Activated CD8-positive, alpha-beta T cell treated with anti-CD3 and anti-CD28 coated beads for 36 hours (primary cell): ENCODE data around the gene B4GALNT3. TPM values are rescaled to one million over a fixed set of nuclear protein-coding genes. Genes with fewer than 3 reads are reported as not detected.

Experiments
- ATAC-seq: fragments of 200-7000 bp; cut with Tn5 transposase; one replicate; pipeline ENCODE4 v1.10.0; 2021; ENCODE audit warnings: mild to moderate bottlenecking, moderate library complexity
- CTCF ChIA-PET: fragments of 350-600 bp; sonication (Branson Sonifier 250); formaldehyde crosslinking; loops from one replicate; lab custom pipeline; 2021; ENCODE audit warnings: antibody characterized with exemption; lab: Charles Lee
- POLR2A ChIA-PET: fragments of 350-600 bp; sonication (Branson Sonifier 250); formaldehyde crosslinking; loops from one replicate; lab custom pipeline; 2021; ENCODE audit warnings: antibody characterized with exemption; lab: Charles Lee
- DNase-seq: peaks from one replicate; pipeline ENCODE4 v3.0.0-alpha.2; 2020
- H3K27ac Mint-ChIP-seq: one replicate; pipeline ENCODE4 v1.8.0; 2021; ENCODE audit warnings: mild to moderate bottlenecking, mixed read lengths
- H3K27me3 Mint-ChIP-seq: one replicate; pipeline ENCODE4 v1.8.0; 2021; ENCODE audit warnings: mixed read lengths
- H3K36me3 Mint-ChIP-seq: one replicate; pipeline ENCODE4 v1.8.0; 2021; ENCODE audit warnings: low read depth, mixed read lengths
- H3K4me1 Mint-ChIP-seq: one replicate; pipeline ENCODE4 v1.8.0; 2021; ENCODE audit warnings: low read depth, mixed read lengths
- H3K4me3 Mint-ChIP-seq: one replicate; pipeline ENCODE4 v1.8.0; 2021; ENCODE audit warnings: mild to moderate bottlenecking, moderate library complexity, mixed read lengths
- H3K9me3 Mint-ChIP-seq: one replicate; pipeline ENCODE4 v1.8.0; 2021; ENCODE audit warnings: mixed read lengths
- intact Hi-C: fragments of 100-400 bp; cut with micrococcal nuclease; formaldehyde crosslinking; loops from one replicate; pipeline ENCODE4 v1.10.0; 2022
- total RNA-seq, 2 experiments: library from RNA; stranded (reverse); gene quantifications; one replicate each; pipeline ENCODE4 v1.2.3, GENCODE V29; 2021
- TF ChIP-seq, protein P1 (sequence below): fragments of 200-600 bp; IDR thresholded peaks from one replicate; pipeline ENCODE4 v1.8.0; 2022; ENCODE audit warnings: antibody characterized with exemption, mild to moderate bottlenecking

The B4GALNT3 gene
- total RNA-seq, 2 experiments from 2014 or later: 2.8 to 3.4 TPM

- no peaks in the 10 kb centered on the region for H3K36me3 Mint-ChIP-seq
- ChIA-PET POLR2A (no interaction called here), CTCF (interaction anchor here (0.9 to 4.5 kb wide), 6 partner anchors 7 to 87 kb away, joined by 3 to 31 read pairs (median 4); no protein-coding TSS in a partner anchor)
- H3K27ac Mint-ChIP-seq: peak overlapping the region; percentile 44
- peaks cover 16% of the 10 kb centered on the region for H3K4me1 Mint-ChIP-seq
- peak overlapping the region; percentile 64 for H3K4me3 Mint-ChIP-seq
- DNase-seq (peak; percentile 57), ATAC-seq (peak; percentile 77)
- TF ChIP-seq, protein P1, sequence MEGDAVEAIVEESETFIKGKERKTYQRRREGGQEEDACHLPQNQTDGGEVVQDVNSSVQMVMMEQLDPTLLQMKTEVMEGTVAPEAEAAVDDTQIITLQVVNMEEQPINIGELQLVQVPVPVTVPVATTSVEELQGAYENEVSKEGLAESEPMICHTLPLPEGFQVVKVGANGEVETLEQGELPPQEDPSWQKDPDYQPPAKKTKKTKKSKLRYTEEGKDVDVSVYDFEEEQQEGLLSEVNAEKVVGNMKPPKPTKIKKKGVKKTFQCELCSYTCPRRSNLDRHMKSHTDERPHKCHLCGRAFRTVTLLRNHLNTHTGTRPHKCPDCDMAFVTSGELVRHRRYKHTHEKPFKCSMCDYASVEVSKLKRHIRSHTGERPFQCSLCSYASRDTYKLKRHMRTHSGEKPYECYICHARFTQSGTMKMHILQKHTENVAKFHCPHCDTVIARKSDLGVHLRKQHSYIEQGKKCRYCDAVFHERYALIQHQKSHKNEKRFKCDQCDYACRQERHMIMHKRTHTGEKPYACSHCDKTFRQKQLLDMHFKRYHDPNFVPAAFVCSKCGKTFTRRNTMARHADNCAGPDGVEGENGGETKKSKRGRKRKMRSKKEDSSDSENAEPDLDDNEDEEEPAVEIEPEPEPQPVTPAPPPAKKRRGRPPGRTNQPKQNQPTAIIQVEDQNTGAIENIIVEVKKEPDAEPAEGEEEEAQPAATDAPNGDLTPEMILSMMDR: no peak
- no peaks in the 10 kb centered on the region for H3K9me3 Mint-ChIP-seq
- intact Hi-C loops: no loop called here
- peaks cover 38% of the 10 kb centered on the region for H3K27me3 Mint-ChIP-seq
Observed at GRCh38 chr12:460261-461230, 807 bp downstream of the B4GALNT3 start.

- Mint-ChIP-seq H3K4me1 (peaks cover 16% of the 10 kb centered on the region), H3K27ac (no peak overlapping the region), H3K27me3 (peaks cover 38% of the 10 kb centered on the region), H3K9me3 (no peaks in the 10 kb centered on the region), H3K4me3 (peak overlapping the region; percentile 64), H3K36me3 (no peaks in the 10 kb centered on the region)
- ChIA-PET CTCF (interaction anchor here (0.9 to 4.5 kb wide), 5 partner anchors 7 to 86 kb away, joined by 3 to 31 read pairs (median 3); no protein-coding TSS in a partner anchor), POLR2A (no interaction called here)
- intact Hi-C loops: no loop called here
- ATAC-seq: no peak
- TF ChIP-seq, protein P1: no peak
- no peak for DNase-seq
Observed at GRCh38 chr12:461425-461824, 1.7 kb downstream of the B4GALNT3 start.

GRCh38 chr12:462936-463705 is 3.4 kb downstream of the B4GALNT3 start:
- ChIA-PET CTCF (interaction anchor here (1.3 to 4.5 kb wide), 3 partner anchors 9 to 113 kb away, joined by 4 to 31 read pairs (median 27); no protein-coding TSS in a partner anchor), POLR2A (interaction anchor here (1.2 kb wide), 1 partner anchor 10 kb away, joined by 3 read pairs; no protein-coding TSS in a partner anchor)
- intact Hi-C loops: no loop called here
- H3K4me1 Mint-ChIP-seq: peaks cover 9% of the 10 kb centered on the region
- H3K9me3 Mint-ChIP-seq: no peaks in the 10 kb centered on the region
- ATAC-seq (no peak), DNase-seq (peak; percentile 35)
- no peaks in the 10 kb centered on the region for H3K36me3 Mint-ChIP-seq
- TF ChIP-seq, protein P1: no peak
- H3K27me3 Mint-ChIP-seq: peaks cover 30% of the 10 kb centered on the region
- H3K4me3 Mint-ChIP-seq: no peak overlapping the region
- H3K27ac Mint-ChIP-seq: no peak overlapping the region

DNA sequence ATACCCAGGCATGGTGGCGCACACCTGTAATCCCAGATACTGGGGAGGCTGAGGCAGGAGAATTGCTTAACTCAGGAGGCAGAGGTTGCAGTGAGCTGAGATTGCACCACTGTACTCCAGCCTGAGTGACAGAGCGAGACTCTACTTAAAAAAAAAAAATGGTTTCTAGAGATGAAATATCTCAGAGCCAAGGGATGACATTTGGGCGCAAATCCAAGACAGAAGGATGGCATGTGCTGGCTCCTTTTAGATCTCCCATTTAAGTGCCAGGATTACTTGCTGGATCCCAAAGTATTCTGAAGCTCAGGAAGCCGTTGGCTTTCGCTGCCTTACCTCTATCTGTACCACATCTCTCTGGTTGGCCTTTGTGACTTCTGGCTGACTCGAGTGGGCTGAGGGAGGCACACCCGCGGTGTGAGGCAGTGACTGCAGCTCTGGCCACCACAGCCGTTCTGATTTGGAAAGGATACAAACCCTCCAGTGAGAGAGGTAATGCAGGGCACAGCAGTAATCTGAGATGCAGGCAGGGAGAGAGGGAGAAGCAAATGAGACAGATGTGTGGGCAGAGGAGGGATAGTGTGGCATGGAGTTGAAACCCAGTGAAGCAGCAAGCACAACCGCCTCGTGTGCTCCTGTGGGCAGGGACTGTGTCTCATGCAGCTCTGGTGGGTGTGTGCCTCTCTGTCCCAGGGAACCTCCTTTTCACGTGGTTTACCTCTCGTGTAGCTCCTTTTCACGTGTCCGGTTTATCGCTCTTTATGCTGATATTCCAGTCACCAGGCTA is 4.9 kb downstream of the B4GALNT3 start:
- Mint-ChIP-seq H3K27me3 (peaks cover 20% of the 10 kb centered on the region), H3K27ac (no peak overlapping the region), H3K36me3 (no peaks in the 10 kb centered on the region), H3K9me3 (no peaks in the 10 kb centered on the region), H3K4me1 (peaks cover 4% of the 10 kb centered on the region), H3K4me3 (no peak overlapping the region)
- ChIA-PET POLR2A (no interaction called here), CTCF (interaction anchor here (0.8 to 4.5 kb wide), 4 partner anchors 11 to 83 kb away, joined by 3 to 31 read pairs (median 15); no protein-coding TSS in a partner anchor)
- TF ChIP-seq, protein P1: no peak
- intact Hi-C loops: no loop called here
- DNase-seq (no peak), ATAC-seq (no peak)
